DOHH2 (cell line): ENCODE results near the gene CCBE1.

Experiments used
- H3F3A ChIP-seq: fragments of 200-600 bp; sonication (generic), shearing (Covaris generic); 2 replicates; pipeline ENCODE4 v1.6.0; 2016; ENCODE audit warnings: antibody characterized with exemption, mild to moderate bottlenecking; ENCODE audit not compliant: control insufficient read depth, insufficient read depth
- H3K27ac ChIP-seq: fragments of 200-600 bp; sonication (generic); 2 replicates; pipeline ENCODE4 v1.5.1; 2014; ENCODE audit warnings: low read depth, mild to moderate bottlenecking, low read length, moderate library complexity
- H3K27me3 ChIP-seq: fragments of 200-600 bp; sonication (generic); 2 replicates; pipeline ENCODE4 v1.6.1; 2014; ENCODE audit warnings: mild to moderate bottlenecking, low read length, mixed read lengths; ENCODE audit not compliant: control insufficient read depth
- H3K36me3 ChIP-seq: fragments of 200-600 bp; sonication (generic); 2 replicates; pipeline ENCODE4 v1.6.1; 2014; ENCODE audit warnings: mild to moderate bottlenecking, low read length, moderate library complexity, mixed read lengths; ENCODE audit not compliant: control insufficient read depth
- H3K4me1 ChIP-seq: fragments of 200-600 bp; sonication (generic); 2 replicates; pipeline ENCODE4 v1.6.1; 2014; ENCODE audit warnings: mild to moderate bottlenecking, low read length, mixed read lengths; ENCODE audit not compliant: control insufficient read depth
- H3K4me2 ChIP-seq: fragments of 200-600 bp; sonication (generic); 2 replicates; pipeline ENCODE4 v1.6.0; 2014; ENCODE audit warnings: mild to moderate bottlenecking, low read length, moderate library complexity
- H3K4me3 ChIP-seq: fragments of 200-600 bp; sonication (generic); 2 replicates; pipeline ENCODE4 v1.5.1; 2014; ENCODE audit warnings: mild to moderate bottlenecking, low read length, mixed read lengths
- H3K79me2 ChIP-seq: fragments of 200-600 bp; sonication (generic); 2 replicates; pipeline ENCODE4 v1.6.1; 2014; ENCODE audit warnings: mild to moderate bottlenecking, low read length, mixed read lengths; ENCODE audit not compliant: control insufficient read depth
- H3K9me2 ChIP-seq: fragments of 200-600 bp; sonication (generic); replicated peaks from 2 replicates; pipeline ENCODE4 v1.6.1; 2014; ENCODE audit warnings: mild to moderate bottlenecking, low read length, mixed read lengths; ENCODE audit not compliant: control insufficient read depth
- H3K9me3 ChIP-seq: fragments of 200-600 bp; sonication (generic); 2 replicates; pipeline ENCODE4 v1.6.1; 2014; ENCODE audit warnings: antibody characterized with exemption, low read length, mixed read lengths; ENCODE audit not compliant: control insufficient read depth, insufficient read depth
- H4K20me1 ChIP-seq: fragments of 200-600 bp; sonication (generic); 2 replicates; pipeline ENCODE4 v1.6.0; 2014; ENCODE audit warnings: low read depth, mild to moderate bottlenecking, antibody characterized with exemption, low read length, moderate library complexity; ENCODE audit not compliant: control insufficient read depth, insufficient read depth
- CTCF ChIP-seq: fragments of 200-600 bp; sonication (generic); IDR thresholded peaks from one replicate; pipeline ENCODE4 v1.5.1; 2014; ENCODE audit warnings: antibody characterized with exemption, mild to moderate bottlenecking, low read depth, low read length; ENCODE audit not compliant: poor library complexity, severe bottlenecking
- EZH2phosphoT487 ChIP-seq: fragments of 200-600 bp; sonication (generic); IDR thresholded peaks from 2 replicates; pipeline ENCODE4 v1.6.1; 2017; ENCODE audit warnings: borderline replicate concordance, mild to moderate bottlenecking, antibody characterized with exemption, low read length, moderate library complexity, mixed read lengths

The CCBE1 gene

GRCh38 chr18:59451963-59452362, 245.3 kb downstream of the CCBE1 start:
- TF ChIP-seq EZH2phosphoT487 (no peak), CTCF (no peak)
- H3K9me3 ChIP-seq = no peaks in the 10 kb centered on the region

GRCh38 chr18:59451073-59451472, 246.2 kb downstream of the CCBE1 start:
- Histone ChIP-seq H3K27me3 (peaks cover 3% of the 10 kb centered on the region), H3K4me3 (no peak overlapping the region), H3K9me3 (no peaks in the 10 kb centered on the region), H3K4me2 (no peak overlapping the region), H3K4me1 (no peaks in the 10 kb centered on the region), H4K20me1 (no peaks in the 10 kb centered on the region), H3K36me3 (no peaks in the 10 kb centered on the region), H3F3A (no peaks in the 10 kb centered on the region), H3K79me2 (no peaks in the 10 kb centered on the region), H3K27ac (no peak overlapping the region), H3K9me2 (no peaks in the 10 kb centered on the region)
- TF ChIP-seq CTCF = no peak
- no peak for TF ChIP-seq EZH2phosphoT487

More at GRCh38 chr18:59451963-59452362, 245.3 kb downstream of the CCBE1 start:
- no peaks in the 10 kb centered on the region for H3F3A ChIP-seq
- H3K36me3 ChIP-seq = no peaks in the 10 kb centered on the region
- H4K20me1 ChIP-seq = no peaks in the 10 kb centered on the region
- H3K79me2 ChIP-seq = no peaks in the 10 kb centered on the region
- H3K4me3 ChIP-seq = no peak overlapping the region
- no peak overlapping the region for H3K27ac ChIP-seq
- H3K27me3 ChIP-seq = peaks cover 10% of the 10 kb centered on the region
- H3K4me1 ChIP-seq = no peaks in the 10 kb centered on the region
- no peaks in the 10 kb centered on the region for H3K9me2 ChIP-seq
- no peak overlapping the region for H3K4me2 ChIP-seq

GRCh38 chr18:59448546-59448945, 248.7 kb downstream of the CCBE1 start:
- Histone ChIP-seq H3K79me2 (no peaks in the 10 kb centered on the region), H4K20me1 (no peaks in the 10 kb centered on the region), H3K4me3 (no peak overlapping the region), H3K9me3 (no peaks in the 10 kb centered on the region), H3K9me2 (no peaks in the 10 kb centered on the region), H3K4me1 (no peaks in the 10 kb centered on the region), H3K36me3 (no peaks in the 10 kb centered on the region), H3K27me3 (no peaks in the 10 kb centered on the region), H3K4me2 (no peak overlapping the region), H3F3A (no peaks in the 10 kb centered on the region), H3K27ac (no peak overlapping the region)
- TF ChIP-seq EZH2phosphoT487 = no peak
- TF ChIP-seq CTCF = no peak

DNA sequence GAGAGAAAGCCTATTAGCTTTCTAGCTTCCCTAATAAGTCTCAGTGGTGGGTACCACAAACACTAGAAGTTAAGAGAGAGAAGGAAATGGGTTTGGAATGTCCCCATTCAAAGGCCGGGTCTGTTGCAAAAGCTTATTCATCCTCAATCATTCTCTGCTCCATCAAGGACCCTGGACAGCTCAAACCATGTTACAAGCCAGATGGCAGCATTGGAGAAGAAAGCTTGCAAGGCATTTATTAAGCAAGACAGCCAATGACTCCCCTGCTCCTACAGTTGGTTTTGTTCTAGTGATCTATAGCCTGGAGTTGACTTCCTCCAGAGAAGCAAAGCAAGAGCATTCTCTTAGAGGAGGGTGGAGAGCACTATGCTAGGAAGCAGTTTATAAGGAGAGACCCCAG, 251.2 kb downstream of the CCBE1 start:
- Histone ChIP-seq H3F3A (no peaks in the 10 kb centered on the region), H3K4me3 (no peak overlapping the region), H3K4me1 (no peaks in the 10 kb centered on the region), H3K36me3 (no peaks in the 10 kb centered on the region), H3K9me2 (no peaks in the 10 kb centered on the region), H3K27me3 (no peaks in the 10 kb centered on the region), H3K27ac (no peak overlapping the region), H3K79me2 (no peaks in the 10 kb centered on the region), H3K4me2 (no peak overlapping the region), H3K9me3 (no peaks in the 10 kb centered on the region), H4K20me1 (no peaks in the 10 kb centered on the region)
- TF ChIP-seq EZH2phosphoT487 (no peak), CTCF (no peak)
